ENCODE measurements around the gene CADPS.

DNA sequence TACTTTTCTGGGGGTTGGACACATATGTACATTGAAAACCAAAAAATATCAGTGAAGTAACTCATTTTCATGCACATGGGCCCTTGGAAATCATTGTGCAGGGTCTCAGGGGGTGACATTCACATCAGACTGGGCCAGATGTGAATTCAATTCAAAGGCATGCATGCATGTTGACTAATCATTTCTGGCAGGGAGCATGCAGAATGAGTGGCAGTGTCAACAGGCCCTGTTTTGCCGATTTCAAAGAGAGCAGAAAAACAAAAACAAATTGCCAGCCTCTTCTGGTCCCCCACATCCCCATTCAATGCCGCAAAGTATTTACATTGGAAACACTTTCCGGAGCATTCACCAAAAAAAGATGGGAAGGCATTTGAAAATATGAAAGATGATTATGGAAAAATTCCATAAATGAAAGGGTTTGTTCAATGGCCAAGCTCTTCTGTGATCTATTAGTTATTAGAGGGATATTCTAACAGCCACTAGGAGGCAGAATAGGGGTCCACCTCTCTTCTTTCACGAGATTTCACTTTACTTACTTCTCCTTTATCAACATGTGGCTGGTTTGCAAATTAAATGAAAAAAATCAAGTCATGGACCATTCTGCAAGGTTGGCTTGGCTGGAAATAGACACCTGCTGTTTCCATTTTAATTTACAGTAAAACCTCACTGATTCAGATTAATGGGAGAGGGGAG is 382.0 kb downstream of the CADPS start:
- peak; percentile 23; the same call in 1 of the 2 replicates for TF ChIP-seq CTCF (IDR thresholded peaks at IDR 0.05)
- no peak for TF ChIP-seq NFE2L1 (CRISPR knock-in tag; IDR thresholded peaks at IDR 0.05)
- TF ChIP-seq TEAD1 (CRISPR knock-in tag; IDR thresholded peaks at IDR 0.05): no peak
- no peak for TF ChIP-seq ZNF416 (CRISPR knock-in tag; IDR thresholded peaks at IDR 0.05)
- TF ChIP-seq ZNF121 (CRISPR knock-in tag; IDR thresholded peaks at IDR 0.05): no peak
- no peak for TF ChIP-seq TEAD4 (CRISPR knock-in tag; IDR thresholded peaks at IDR 0.05)
- no peak for TF ChIP-seq USF2 (CRISPR knock-in tag; IDR thresholded peaks at IDR 0.05)
- TF ChIP-seq, protein P1, sequence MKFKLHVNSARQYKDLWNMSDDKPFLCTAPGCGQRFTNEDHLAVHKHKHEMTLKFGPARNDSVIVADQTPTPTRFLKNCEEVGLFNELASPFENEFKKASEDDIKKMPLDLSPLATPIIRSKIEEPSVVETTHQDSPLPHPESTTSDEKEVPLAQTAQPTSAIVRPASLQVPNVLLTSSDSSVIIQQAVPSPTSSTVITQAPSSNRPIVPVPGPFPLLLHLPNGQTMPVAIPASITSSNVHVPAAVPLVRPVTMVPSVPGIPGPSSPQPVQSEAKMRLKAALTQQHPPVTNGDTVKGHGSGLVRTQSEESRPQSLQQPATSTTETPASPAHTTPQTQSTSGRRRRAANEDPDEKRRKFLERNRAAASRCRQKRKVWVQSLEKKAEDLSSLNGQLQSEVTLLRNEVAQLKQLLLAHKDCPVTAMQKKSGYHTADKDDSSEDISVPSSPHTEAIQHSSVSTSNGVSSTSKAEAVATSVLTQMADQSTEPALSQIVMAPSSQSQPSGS (CRISPR knock-in tag; IDR thresholded peaks at IDR 0.05; ENCODE audit: borderline replicate concordance, low read depth): no peak
- TF ChIP-seq ELF4 (CRISPR knock-in tag; IDR thresholded peaks at IDR 0.05; ENCODE audit: low read depth): no peak
- no peak for TF ChIP-seq CREM (CRISPR knock-in tag; IDR thresholded peaks at IDR 0.05)
- no peak for TF ChIP-seq NFYB (CRISPR knock-in tag; conservative IDR thresholded peaks at IDR 0.05; ENCODE audit: low read depth)
- no peak for TF ChIP-seq SMAD3 (CRISPR knock-in tag; IDR thresholded peaks at IDR 0.05; ENCODE audit: borderline replicate concordance)
- TF ChIP-seq FOXK1 (CRISPR knock-in tag; IDR thresholded peaks at IDR 0.05): no peak
